ENCODE results near the gene AVEN.

Gene AVEN

DNA sequence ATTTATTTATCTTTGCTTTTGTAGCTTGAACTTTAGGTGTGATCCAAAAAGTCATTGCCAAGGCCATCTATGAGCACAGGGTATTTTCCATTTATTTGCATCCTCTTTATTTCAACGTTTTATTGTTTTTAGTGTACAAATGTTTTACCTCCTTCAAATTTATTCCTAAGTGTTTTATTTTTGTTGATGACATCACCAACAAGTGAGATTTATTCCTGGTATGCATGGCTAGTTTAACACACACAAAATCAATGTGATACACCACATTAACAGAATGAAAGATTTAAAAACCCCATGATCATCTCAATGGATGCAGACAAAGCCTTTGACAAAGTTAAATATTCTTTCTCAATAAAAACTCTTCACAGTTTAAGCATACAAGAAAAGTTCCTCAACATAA, 137.0 kb downstream of the AVEN start:
- Mint-ChIP-seq H3K27me3 (no peaks in the 10 kb centered on the region), H3K4me1 (peaks cover 12% of the 10 kb centered on the region), H3K36me3 (peaks cover 8% of the 10 kb centered on the region), H3K4me3 (no peak overlapping the region), H3K9me3 (no peaks in the 10 kb centered on the region), H3K27ac (no peak overlapping the region)
- DNase-seq (ENCODE audit: low spot score in 2 of 2): no peak
- ATAC-seq (ENCODE audit: low read depth): no peak

DNA sequence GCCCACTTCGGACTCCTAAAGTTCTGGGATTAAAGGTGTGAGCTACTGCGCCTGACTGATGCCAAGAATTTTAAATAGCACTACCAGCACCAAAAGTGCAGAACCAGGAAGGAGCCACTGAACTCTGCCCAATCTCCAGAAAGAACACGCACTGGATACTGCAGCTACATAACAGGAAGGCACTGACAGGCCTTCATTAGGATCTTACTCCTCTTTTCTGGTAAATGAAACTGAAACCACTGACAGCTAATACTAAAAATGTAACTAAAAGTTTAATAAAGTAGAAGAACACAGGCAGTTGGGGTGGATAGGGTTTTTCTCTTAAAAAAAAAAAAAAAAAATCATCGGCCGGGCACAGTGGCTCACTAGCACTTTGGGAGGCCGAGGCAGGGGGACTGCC, 144.8 kb downstream of the AVEN start:
- no peaks in the 10 kb centered on the region for H3K27me3 Mint-ChIP-seq
- H3K36me3 Mint-ChIP-seq: peaks cover 11% of the 10 kb centered on the region
- no peak for ATAC-seq (ENCODE audit: low read depth)
- H3K4me3 Mint-ChIP-seq: no peak overlapping the region
- DNase-seq (ENCODE audit: low spot score in 2 of 2): no peak
- no peak overlapping the region for H3K27ac Mint-ChIP-seq
- H3K9me3 Mint-ChIP-seq: peaks cover 3% of the 10 kb centered on the region
- peaks cover 10% of the 10 kb centered on the region for H3K4me1 Mint-ChIP-seq

DNA sequence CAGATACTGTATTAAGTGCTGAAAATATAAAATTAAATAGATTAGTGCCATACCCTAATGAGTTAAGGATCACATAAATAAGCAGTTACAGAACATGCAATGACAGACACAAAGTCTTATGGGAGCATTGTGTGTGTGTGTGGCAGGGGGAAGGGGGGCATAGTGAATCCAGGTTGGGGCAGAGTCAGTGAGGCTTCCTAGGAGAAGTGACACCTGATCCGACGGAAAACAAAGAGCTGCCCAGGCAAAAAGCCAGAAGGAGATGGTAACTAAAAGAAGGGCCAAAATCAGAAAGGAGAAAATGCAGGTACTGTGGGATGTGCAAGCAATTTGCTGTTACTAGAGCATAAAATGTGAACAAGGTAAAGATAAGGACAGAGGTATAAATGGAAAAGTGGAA, 150.8 kb downstream of the AVEN start:
- H3K27me3 Mint-ChIP-seq: no peaks in the 10 kb centered on the region
- H3K9me3 Mint-ChIP-seq: peaks cover 8% of the 10 kb centered on the region
- H3K4me3 Mint-ChIP-seq: no peak overlapping the region
- H3K27ac Mint-ChIP-seq: no peak overlapping the region
- peaks cover 3% of the 10 kb centered on the region for H3K4me1 Mint-ChIP-seq
- no peak for DNase-seq (ENCODE audit: low spot score in 2 of 2)
- H3K36me3 Mint-ChIP-seq: peaks cover 13% of the 10 kb centered on the region
- ATAC-seq (ENCODE audit: low read depth): no peak

DNA sequence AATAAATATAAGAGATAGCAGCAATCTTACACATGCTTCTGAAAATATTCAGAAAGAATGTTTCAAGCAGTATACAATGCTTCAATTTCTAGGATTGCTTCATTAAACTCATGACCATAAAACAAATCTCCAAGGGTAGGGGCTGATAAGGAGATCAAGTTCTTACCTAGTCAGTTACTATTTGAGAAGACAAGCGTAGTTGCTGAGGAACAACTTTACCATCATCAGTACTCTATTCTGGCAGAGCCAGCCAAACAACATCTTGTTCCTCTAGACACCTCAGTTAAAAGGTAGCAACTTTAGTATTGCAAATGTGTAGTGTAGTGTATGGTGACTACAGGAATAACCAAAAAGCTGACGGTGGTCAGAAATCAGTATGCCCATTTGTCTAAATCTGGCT, 156.1 kb downstream of the AVEN start:
- no peak for ATAC-seq (ENCODE audit: low read depth)
- peaks cover 3% of the 10 kb centered on the region for H3K36me3 Mint-ChIP-seq
- H3K27ac Mint-ChIP-seq: no peak overlapping the region
- no peak overlapping the region for H3K4me3 Mint-ChIP-seq
- peaks cover 4% of the 10 kb centered on the region for H3K9me3 Mint-ChIP-seq
- DNase-seq (ENCODE audit: low spot score in 2 of 2): no peak
- H3K27me3 Mint-ChIP-seq: no peaks in the 10 kb centered on the region
- no peaks in the 10 kb centered on the region for H3K4me1 Mint-ChIP-seq

DNA sequence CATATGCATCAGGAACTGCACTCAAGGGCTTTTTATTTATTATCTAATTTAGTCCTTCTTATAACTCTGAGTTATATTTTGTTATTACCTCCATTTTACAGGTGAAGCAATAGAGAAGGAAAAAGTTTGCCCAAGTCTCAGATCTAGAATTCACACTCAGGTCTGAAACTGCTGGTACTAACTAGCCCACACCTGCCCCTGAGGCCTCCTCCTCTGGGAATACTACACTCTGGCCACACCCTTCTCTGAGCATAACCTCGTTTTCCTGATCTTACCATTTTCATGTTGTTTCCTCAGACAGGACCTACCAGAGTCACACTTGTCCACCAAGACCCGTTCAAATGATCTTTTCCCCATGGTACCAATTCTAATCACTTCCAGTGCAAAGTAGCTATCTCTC, 164.8 kb downstream of the AVEN start:
- H3K27me3 Mint-ChIP-seq: no peaks in the 10 kb centered on the region
- DNase-seq (ENCODE audit: low spot score in 2 of 2) (no peak), ATAC-seq (ENCODE audit: low read depth) (no peak)
- peaks cover 1% of the 10 kb centered on the region for H3K9me3 Mint-ChIP-seq
- H3K4me1 Mint-ChIP-seq: peaks cover 3% of the 10 kb centered on the region
- no peak overlapping the region for H3K4me3 Mint-ChIP-seq
- peaks cover 12% of the 10 kb centered on the region for H3K36me3 Mint-ChIP-seq
- H3K27ac Mint-ChIP-seq: no peak overlapping the region

DNA sequence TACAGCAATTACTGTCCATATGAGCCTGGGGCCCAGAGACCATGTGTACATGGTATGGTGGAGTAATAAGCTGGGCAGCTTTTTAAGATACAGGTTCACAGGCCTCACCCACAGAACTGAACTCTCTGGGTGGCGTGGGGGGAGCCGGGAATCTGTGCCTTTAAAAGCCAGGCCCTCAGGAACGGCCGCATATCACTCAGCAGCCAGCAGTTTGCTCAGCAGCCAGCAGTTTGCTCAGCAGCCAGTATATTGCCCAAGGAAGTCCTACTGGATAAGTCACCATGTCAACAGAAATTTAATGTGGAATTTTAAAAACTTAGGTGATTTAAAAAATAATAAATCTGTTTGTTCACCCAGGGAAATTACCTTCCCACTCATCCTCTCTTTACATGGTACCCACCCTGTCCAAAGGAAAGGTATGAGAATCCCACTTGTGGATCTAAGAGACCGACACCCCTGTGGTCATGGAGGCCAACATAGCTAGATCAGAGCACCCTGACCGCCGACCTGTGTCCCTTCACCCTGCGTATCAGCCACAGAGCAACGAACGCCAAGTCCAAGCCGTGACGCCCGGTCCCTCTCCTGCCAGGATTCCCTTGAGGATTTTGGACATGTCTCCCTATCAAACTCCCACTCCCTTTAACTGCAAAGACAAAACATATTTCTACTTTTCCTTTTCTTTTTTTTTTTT, 166.4 kb downstream of the AVEN start:
- H3K4me1 Mint-ChIP-seq: peaks cover 3% of the 10 kb centered on the region
- DNase-seq (ENCODE audit: low spot score in 2 of 2) (no peak), ATAC-seq (ENCODE audit: low read depth) (no peak)
- peaks cover 14% of the 10 kb centered on the region for H3K36me3 Mint-ChIP-seq
- no peak overlapping the region for H3K27ac Mint-ChIP-seq
- H3K27me3 Mint-ChIP-seq: no peaks in the 10 kb centered on the region
- no peak overlapping the region for H3K4me3 Mint-ChIP-seq
- H3K9me3 Mint-ChIP-seq: no peaks in the 10 kb centered on the region

DNA sequence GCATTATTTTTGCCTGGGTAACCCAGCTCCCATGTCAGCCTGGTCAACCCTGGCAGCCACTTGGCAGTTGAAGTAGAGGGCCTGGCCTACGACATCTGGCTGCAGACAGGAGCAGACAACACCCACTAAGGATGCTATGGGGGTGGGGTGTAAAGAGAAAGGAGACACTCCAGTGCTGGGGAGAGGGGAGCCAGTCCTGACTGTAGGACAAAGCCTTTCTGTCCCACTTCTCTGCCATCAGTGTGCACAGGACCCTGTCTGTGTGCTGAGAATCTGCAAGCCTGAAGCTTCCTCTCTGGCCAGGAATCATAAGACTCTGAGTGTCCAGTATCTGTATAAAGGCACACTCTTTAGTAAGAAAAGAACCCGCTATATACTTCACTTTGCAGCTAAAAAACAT, 167.0 kb downstream of the AVEN start:
- no peak for ATAC-seq (ENCODE audit: low read depth)
- H3K9me3 Mint-ChIP-seq: no peaks in the 10 kb centered on the region
- H3K27ac Mint-ChIP-seq: no peak overlapping the region
- H3K4me1 Mint-ChIP-seq: peaks cover 3% of the 10 kb centered on the region
- H3K36me3 Mint-ChIP-seq: peaks cover 16% of the 10 kb centered on the region
- no peak for DNase-seq (ENCODE audit: low spot score in 2 of 2)
- no peak overlapping the region for H3K4me3 Mint-ChIP-seq
- no peaks in the 10 kb centered on the region for H3K27me3 Mint-ChIP-seq

DNA sequence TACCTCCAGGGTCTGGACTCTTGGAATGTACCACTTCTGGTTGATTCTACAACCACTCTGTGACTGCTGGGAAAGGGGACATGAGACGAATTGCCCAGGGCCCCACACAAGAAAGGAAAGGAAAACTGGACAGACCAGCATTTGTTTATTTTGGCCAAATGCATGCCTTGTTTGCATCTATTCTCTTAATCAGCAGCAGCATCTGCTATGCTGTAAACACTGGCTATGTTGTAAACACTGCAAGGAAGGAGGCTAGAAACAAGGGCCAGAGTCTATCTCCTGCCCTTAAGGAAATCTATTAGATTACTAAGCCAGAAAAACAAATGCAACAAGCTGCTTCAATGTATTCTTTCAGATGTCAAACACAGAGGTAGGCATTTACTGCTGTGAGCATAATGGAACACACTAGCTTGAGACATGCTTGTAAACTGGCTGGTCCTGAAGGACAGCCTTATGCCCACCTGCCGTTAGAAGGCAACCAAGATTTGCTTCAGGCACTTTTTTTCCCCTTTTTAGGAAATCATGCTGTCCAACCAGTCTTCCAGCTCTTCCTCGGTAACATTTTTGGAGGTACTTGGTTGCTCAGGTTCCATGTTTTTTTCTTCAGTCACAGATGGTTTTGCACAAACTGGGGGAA, 172.8 kb downstream of the AVEN start:
- Mint-ChIP-seq H3K4me1 (no peaks in the 10 kb centered on the region), H3K4me3 (no peak overlapping the region), H3K27ac (no peak overlapping the region), H3K27me3 (no peaks in the 10 kb centered on the region), H3K36me3 (peaks cover 28% of the 10 kb centered on the region), H3K9me3 (no peaks in the 10 kb centered on the region)
- DNase-seq (ENCODE audit: low spot score in 2 of 2) (no peak), ATAC-seq (ENCODE audit: low read depth) (no peak)

DNA sequence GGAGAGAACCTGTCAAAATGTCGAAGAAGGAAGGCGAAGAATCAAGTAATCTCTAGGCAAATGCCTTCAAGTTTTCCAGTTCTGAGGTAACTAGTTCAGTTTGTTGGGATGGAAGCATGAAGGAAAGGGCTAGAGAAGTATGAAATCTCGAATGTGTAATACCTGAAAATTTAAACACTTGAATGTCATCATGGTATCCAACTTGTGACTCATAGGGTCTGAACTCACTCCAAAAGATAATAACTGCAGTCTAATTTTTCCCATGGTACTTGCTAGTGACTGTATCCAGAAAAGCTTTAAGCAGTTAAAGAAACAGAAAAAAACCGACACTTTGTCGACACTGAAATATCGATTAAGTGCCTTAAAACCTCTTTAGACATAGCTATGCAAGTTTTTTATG, 173.6 kb downstream of the AVEN start:
- Mint-ChIP-seq H3K9me3 (no peaks in the 10 kb centered on the region), H3K27ac (no peak overlapping the region), H3K36me3 (peaks cover 28% of the 10 kb centered on the region), H3K27me3 (no peaks in the 10 kb centered on the region), H3K4me1 (no peaks in the 10 kb centered on the region), H3K4me3 (no peak overlapping the region)
- DNase-seq (ENCODE audit: low spot score in 2 of 2) (no peak), ATAC-seq (ENCODE audit: low read depth) (no peak)

DNA sequence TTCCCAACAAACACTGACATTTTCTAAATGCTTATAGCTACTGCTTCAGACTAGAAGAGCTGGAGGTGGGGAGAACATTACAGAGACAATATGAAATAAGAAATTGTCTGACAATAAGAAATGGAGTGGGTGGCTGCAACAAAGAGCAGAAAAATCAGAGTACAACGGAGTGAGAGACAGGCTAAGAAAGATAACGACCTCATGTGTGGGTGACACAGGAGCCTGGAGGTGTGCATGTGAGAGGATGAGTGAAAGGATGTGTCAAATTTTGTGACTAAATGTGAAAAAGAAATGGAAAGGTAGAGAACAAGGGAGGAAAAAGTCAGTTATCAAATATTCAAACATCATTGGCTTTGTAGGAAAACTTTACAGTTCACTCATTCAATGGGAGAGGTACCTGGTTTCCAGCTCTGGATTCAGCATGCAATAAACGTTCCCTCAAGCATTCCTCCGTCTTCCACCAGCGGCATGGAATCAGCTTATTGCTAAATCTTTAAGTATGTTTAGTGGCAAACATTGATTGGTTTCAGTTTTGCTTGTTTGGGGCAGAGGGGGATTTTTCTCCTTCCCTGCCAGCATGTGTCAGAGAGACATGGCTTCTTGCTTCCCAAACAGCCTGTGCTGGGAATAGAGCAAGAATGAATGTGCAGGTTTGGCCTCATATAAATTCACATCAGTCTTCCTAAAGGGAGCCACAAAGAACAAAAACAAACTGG, 174.5 kb downstream of the AVEN start:
- Mint-ChIP-seq H3K27me3 (no peaks in the 10 kb centered on the region), H3K4me1 (no peaks in the 10 kb centered on the region), H3K9me3 (no peaks in the 10 kb centered on the region), H3K4me3 (no peak overlapping the region), H3K36me3 (peaks cover 23% of the 10 kb centered on the region), H3K27ac (no peak overlapping the region)
- DNase-seq (ENCODE audit: low spot score in 2 of 2): no peak
- ATAC-seq (ENCODE audit: low read depth): no peak

DNA sequence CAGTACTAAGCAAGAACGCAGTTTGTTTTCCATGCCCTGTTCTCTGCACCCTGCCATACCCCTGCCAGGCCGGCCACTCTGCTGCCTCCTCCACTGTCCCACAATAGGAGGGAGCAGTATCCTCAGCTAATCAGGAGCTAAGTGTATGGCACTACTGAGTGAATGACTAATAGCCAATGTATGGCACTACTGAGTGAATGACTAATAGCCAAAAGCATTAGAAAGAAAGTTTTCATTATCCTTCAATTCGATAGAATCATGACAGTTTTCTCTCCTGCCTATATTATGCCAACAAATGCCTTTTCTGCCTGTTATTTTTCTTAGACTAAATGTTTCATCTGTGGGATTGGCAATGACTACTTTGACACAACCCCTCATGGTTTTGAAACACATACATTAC, 178.2 kb downstream of the AVEN start:
- Mint-ChIP-seq H3K4me1 (no peaks in the 10 kb centered on the region), H3K9me3 (no peaks in the 10 kb centered on the region), H3K27me3 (no peaks in the 10 kb centered on the region), H3K36me3 (peaks cover 12% of the 10 kb centered on the region), H3K27ac (no peak overlapping the region), H3K4me3 (no peak overlapping the region)
- no peak for ATAC-seq (ENCODE audit: low read depth)
- DNase-seq (ENCODE audit: low spot score in 2 of 2): no peak

DNA sequence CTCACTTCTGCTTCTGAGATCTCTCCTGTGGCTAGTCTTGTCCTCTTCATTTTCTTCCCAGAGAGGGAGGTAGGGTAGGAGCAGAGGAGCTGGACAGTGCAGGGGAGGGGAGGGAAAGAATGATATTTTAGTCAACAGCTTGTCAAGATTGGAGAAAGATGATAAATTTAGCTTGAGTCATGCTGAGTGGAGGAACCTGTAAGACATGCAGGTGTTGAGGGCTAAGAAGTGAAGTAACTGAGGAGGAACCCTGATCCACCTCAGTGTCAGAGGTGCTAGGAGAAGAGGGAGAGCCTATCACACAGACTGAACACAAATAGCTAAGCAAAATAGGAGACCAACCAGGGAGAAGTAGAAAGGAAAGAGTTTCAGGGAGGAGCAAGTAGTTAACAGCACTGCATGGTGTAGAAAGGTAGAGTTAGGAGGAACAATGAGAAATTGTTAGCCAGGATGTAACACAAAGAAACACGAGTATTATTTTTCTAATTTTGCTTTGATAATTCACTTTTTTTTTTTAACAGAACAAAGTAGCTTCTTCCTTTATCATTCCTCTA, 178.9 kb downstream of the AVEN start:
- Mint-ChIP-seq H3K27ac (no peak overlapping the region), H3K4me3 (no peak overlapping the region), H3K4me1 (no peaks in the 10 kb centered on the region), H3K36me3 (peaks cover 9% of the 10 kb centered on the region), H3K9me3 (no peaks in the 10 kb centered on the region), H3K27me3 (no peaks in the 10 kb centered on the region)
- DNase-seq (ENCODE audit: low spot score in 2 of 2) (no peak), ATAC-seq (ENCODE audit: low read depth) (no peak)

DNA sequence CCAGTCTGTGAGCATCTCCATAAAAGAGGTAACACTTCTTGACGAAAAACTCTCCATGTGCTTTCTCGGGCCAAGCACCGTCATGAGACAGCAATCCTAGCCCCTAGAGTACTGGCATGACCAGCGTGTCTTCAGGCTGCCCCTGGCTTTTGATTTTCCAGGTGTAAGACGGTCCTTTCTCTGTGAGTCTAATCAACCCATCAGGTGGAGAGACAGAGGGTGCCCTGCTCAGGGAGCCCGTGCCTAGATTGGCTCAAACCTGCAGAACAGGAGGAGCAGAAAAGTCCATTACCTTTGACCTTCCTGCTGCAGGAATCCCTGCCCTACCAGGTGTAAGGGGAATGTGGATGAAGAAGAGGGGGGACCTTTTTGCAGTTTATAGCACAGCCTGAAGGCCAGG, 180.2 kb downstream of the AVEN start:
- H3K27me3 Mint-ChIP-seq: no peaks in the 10 kb centered on the region
- no peak overlapping the region for H3K27ac Mint-ChIP-seq
- no peak for ATAC-seq (ENCODE audit: low read depth)
- H3K36me3 Mint-ChIP-seq: peaks cover 5% of the 10 kb centered on the region
- no peaks in the 10 kb centered on the region for H3K4me1 Mint-ChIP-seq
- no peak overlapping the region for H3K4me3 Mint-ChIP-seq
- no peaks in the 10 kb centered on the region for H3K9me3 Mint-ChIP-seq
- no peak for DNase-seq (ENCODE audit: low spot score in 2 of 2)

DNA sequence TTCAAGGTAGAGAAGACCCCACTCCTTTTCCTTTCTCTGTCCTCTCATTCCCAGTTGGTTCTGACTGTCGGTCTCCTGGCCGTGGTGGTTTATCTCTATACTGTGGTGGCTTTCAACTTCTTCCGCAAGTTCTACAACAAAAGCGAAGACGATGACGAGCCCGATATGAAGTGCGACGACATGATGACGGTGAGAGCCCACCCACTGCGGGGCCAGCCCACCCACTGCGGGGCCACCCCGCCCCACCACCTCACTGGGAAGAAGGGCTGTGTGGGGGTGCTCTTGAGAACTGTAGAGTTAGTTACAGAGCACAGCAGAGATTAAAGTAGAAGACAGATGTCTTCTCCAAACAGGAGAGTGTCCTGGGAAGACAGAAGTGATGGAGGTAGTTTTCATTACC, 181.3 kb downstream of the AVEN start:
- Mint-ChIP-seq H3K27ac (no peak overlapping the region), H3K27me3 (no peaks in the 10 kb centered on the region), H3K9me3 (no peaks in the 10 kb centered on the region), H3K4me1 (no peaks in the 10 kb centered on the region), H3K36me3 (peaks cover 2% of the 10 kb centered on the region), H3K4me3 (no peak overlapping the region)
- ATAC-seq (ENCODE audit: low read depth) (no peak), DNase-seq (ENCODE audit: low spot score in 2 of 2) (no peak)

Measured in memory B cell (primary cell).